Peyer's patch (tissue), 4 donors: ENCODE measurements around the gene FMNL2. TPM values are rescaled to one million over a fixed set of nuclear protein-coding genes. Genes with fewer than 3 reads are reported as not detected.

Experiments
- DNase-seq, 3 donors: peaks; one replicate each; pipeline ENCODE4 v3.0.0-alpha.2; 2017 to 2019
- H3K27ac ChIP-seq, 4 donors: fragments of 200-600 bp; sonication (generic); one replicate each; pipeline ENCODE4 v1.5.1; 2016 to 2019
- H3K27me3 ChIP-seq, 2 donors: fragments of 200-600 bp; sonication (generic); one replicate each; pipeline ENCODE4 v1.5.1; 2019
- H3K36me3 ChIP-seq, 3 donors: fragments of 200-600 bp; sonication (generic); one replicate each; pipeline ENCODE4 v1.5.1; 2016 to 2019
- H3K4me1 ChIP-seq, 4 donors: fragments of 200-600 bp; sonication (generic); one replicate each; pipeline ENCODE4 v1.5.1; 2016 to 2019
- H3K4me3 ChIP-seq, 4 donors: fragments of 200-600 bp; sonication (generic); 1 replicate in 3 of 4; 2 replicates in 1 of 4; pipeline ENCODE4 v1.5.1; 2016 to 2019; ENCODE audit warnings: mild to moderate bottlenecking in 1 of 4
- H3K9me3 ChIP-seq, 4 donors: fragments of 200-600 bp; sonication (generic); one replicate each; pipeline ENCODE4 v1.5.1; 2016 to 2019; ENCODE audit warnings: mild to moderate bottlenecking in 1 of 4
- CTCF ChIP-seq, 6 experiments: fragments of 450-650 bp in 4 of 6; fragments of 200-600 bp in 2 of 6; sonication (generic) in 1 of 6; IDR thresholded peaks; one replicate each; pipeline ENCODE4 v1.5.1; 2017 to 2019; ENCODE audit warnings: antibody characterized with exemption in 6 of 6, mild to moderate bottlenecking in 3 of 6, moderate library complexity in 1 of 6
- POLR2A ChIP-seq, 2 donors: fragments of 450-650 bp; IDR thresholded peaks; one replicate each; pipeline ENCODE4 v1.5.1; 2017; ENCODE audit warnings: antibody characterized with exemption in 2 of 2, mild to moderate bottlenecking in 2 of 2, moderate library complexity in 2 of 2
- total RNA-seq, 4 donors: library from RNA; depleted of rRNA; stranded (reverse); fragments of >200 nt; gene quantifications; one replicate each; pipeline ENCODE4 v1.1.0, GENCODE V29; 2016

The FMNL2 gene
- total RNA-seq, 4 donors from 2014 or later, result 7.5 to 52.0 (median 17.1) TPM

DNA sequence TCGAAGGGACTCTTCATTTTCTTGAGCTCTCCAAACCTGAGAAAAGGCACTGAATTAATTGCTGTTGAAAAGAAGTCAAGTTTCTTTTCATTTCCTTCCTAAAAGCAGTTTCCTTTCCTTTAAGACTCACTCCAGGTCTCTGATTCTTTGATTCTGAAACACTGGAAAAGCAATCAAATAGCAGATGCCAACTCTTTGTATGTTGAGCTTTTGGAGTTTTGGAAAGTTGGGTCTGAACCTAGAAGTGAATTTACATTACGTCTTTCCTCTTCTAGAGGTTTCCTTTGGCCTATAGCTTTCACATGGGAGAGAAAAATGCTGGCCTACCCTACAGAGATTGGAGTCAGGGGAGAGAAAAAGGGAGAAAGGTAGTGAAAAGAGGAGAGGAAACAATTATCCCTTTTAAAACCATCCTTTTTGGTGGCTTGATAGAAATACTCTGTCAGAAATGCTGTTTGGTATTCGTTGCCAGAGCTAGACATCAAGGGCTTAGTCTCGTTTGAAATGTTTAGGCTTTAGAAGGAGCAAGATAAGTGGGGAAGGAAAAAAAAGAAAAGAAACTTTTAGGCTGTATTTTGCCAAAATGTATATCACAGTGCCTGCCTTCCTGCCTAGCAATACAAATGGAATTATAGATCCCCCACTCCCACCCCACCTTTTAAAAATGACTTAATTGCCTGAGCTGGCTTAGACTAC, 194.6 kb downstream of the FMNL2 start:
- DNase-seq, result no peak
- no peaks in the 10 kb centered on the region for H3K9me3 ChIP-seq
- H3K27ac ChIP-seq, result no peak overlapping the region
- H3K27me3 ChIP-seq, result no peaks in the 10 kb centered on the region
- peaks cover 0 to 12% (median 0%) of the 10 kb centered on the region in 4 donors for H3K4me1 ChIP-seq
- H3K36me3 ChIP-seq, result no peaks in the 10 kb centered on the region
- TF ChIP-seq POLR2A (IDR thresholded peaks at IDR 0.05), result no peak
- no peak for TF ChIP-seq CTCF (IDR thresholded peaks at IDR 0.05)
- no peak overlapping the region for H3K4me3 ChIP-seq

DNA sequence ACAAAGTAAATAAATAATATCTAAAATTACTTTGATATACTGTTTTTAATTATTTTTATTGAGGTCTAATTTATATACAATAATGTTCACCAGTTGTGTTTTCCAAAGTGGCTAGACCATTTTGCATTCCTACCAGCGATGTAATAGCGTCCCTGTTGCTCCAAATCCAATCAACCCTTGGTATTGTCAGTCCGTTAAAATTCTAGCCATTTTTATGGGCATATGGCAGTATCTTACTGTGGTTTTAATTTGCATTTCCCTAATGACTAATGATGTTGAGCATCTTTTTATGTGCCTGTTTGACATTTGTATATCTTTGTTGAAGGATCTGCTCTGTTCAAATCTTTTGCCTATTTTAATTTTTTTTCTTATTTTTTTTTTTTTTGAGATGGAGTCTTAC, 197.3 kb downstream of the FMNL2 start:
- H3K9me3 ChIP-seq, result no peaks in the 10 kb centered on the region
- no peak overlapping the region for H3K4me3 ChIP-seq
- H3K4me1 ChIP-seq, result no peaks in the 10 kb centered on the region
- no peaks in the 10 kb centered on the region for H3K27me3 ChIP-seq
- H3K36me3 ChIP-seq, result no peaks in the 10 kb centered on the region
- DNase-seq, result no peak
- no peak overlapping the region for H3K27ac ChIP-seq
- TF ChIP-seq POLR2A (IDR thresholded peaks at IDR 0.05) (no peak), CTCF (IDR thresholded peaks at IDR 0.05) (no peak)

GRCh38 chr2:152534460-152535135, 199.6 kb downstream of the FMNL2 start:
- no peaks in the 10 kb centered on the region for H3K9me3 ChIP-seq

DNA sequence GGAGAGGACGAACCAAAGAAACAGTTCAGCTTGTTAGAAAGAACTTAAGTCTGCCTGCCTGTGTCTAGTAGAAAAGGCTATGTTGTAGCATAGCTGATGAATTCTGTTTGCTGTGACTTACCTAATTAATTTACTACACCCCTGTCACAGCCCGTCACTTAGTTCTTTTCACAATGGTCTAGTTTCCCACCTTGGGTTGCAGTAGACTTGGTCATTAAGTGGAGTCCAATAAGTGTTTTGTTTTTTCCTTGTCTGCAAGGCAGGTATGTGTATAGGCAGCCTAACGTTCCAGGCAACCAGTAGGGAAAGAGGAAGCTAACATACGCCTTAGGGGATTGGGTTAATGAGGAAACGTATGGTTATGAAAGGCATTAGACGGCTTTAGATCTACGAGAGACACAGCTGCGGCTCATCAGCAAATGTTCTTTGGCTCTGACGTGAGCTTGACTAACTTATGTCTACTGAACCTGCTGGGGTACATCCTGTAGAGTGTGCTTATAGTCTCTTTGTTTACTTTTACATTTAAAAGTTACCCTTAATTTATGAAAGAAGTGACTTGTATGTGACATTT, 202.2 kb downstream of the FMNL2 start:
- Histone ChIP-seq H3K4me3 (no peak overlapping the region), H3K27ac (no peak overlapping the region), H3K36me3 (no peaks in the 10 kb centered on the region), H3K9me3 (no peaks in the 10 kb centered on the region), H3K27me3 (no peaks in the 10 kb centered on the region), H3K4me1 (no peaks in the 10 kb centered on the region)
- TF ChIP-seq CTCF (IDR thresholded peaks at IDR 0.05), result no peak
- no peak for TF ChIP-seq POLR2A (IDR thresholded peaks at IDR 0.05)
- DNase-seq, result no peak

More at GRCh38 chr2:152534460-152535135, 199.6 kb downstream of the FMNL2 start:
- no peaks in the 10 kb centered on the region for H3K27me3 ChIP-seq
- no peak for TF ChIP-seq CTCF (IDR thresholded peaks at IDR 0.05)
- no peak for TF ChIP-seq POLR2A (IDR thresholded peaks at IDR 0.05)
- no peak overlapping the region for H3K4me3 ChIP-seq
- no peak overlapping the region for H3K27ac ChIP-seq
- no peaks in the 10 kb centered on the region for H3K36me3 ChIP-seq
- no peak for DNase-seq
- no peaks in the 10 kb centered on the region for H3K4me1 ChIP-seq

DNA sequence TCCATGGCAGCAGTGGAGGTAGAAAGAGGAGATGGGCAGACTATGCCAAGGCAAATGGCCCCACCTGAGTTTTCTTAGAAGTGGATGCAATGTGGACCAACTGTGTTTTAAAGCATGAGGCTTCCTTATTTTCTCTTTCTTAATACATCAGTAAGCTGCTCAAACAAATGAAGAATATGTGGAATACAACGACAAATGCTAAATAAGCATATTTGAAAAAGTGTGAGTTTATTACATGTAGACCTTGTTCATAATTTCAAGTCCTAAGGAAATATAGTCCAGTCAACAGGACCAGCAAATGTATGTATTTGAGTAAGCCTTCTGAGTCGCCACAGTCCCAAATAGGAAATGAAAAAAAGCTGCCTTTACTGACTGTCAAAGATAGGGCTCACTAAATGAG, 204.4 kb downstream of the FMNL2 start:
- H3K4me3 ChIP-seq, result no peak overlapping the region
- no peaks in the 10 kb centered on the region for H3K27me3 ChIP-seq
- no peak overlapping the region for H3K27ac ChIP-seq
- DNase-seq, result no peak
- peaks cover 0 to 11% (median 0%) of the 10 kb centered on the region in 4 donors for H3K4me1 ChIP-seq
- H3K9me3 ChIP-seq, result no peaks in the 10 kb centered on the region
- no peak for TF ChIP-seq CTCF (IDR thresholded peaks at IDR 0.05)
- no peak for TF ChIP-seq POLR2A (IDR thresholded peaks at IDR 0.05)
- H3K36me3 ChIP-seq, result no peaks in the 10 kb centered on the region
